ENCODE results near the gene ABHD17C.

Gene ABHD17C

GRCh38 chr15:80689716-80690115, 5.4 kb upstream of the ABHD17C start:
- DNase-seq (ENCODE audit: low spot score) = no peak

GRCh38 chr15:80691575-80691974, 3.5 kb upstream of the ABHD17C start:
- no peak for DNase-seq (ENCODE audit: low spot score)

GRCh38 chr15:80693682-80694610, 1.2 kb upstream of the ABHD17C start:
- peak; percentile 13 for DNase-seq (ENCODE audit: low spot score)

GRCh38 chr15:80694611-80695098, 455 bp upstream of the ABHD17C start:
- peak; percentile 15 for DNase-seq (ENCODE audit: low spot score)

- no peak for DNase-seq (ENCODE audit: low spot score)
These were observed 976 bp downstream of the ABHD17C start for GRCh38 chr15:80695911-80696661.

- no peak for DNase-seq (ENCODE audit: low spot score)
These were observed 2.1 kb downstream of the ABHD17C start for GRCh38 chr15:80697075-80697685.

- no peak for DNase-seq (ENCODE audit: low spot score)
These were observed 3.6 kb downstream of the ABHD17C start for GRCh38 chr15:80698676-80699075.

- no peak for DNase-seq (ENCODE audit: low spot score)
These were observed 4.9 kb downstream of the ABHD17C start for GRCh38 chr15:80699981-80700380.

GRCh38 chr15:80701676-80702311, 6.7 kb downstream of the ABHD17C start:
- DNase-seq (ENCODE audit: low spot score) = no peak

- no peak for DNase-seq (ENCODE audit: low spot score)
These were observed 8.0 kb downstream of the ABHD17C start for GRCh38 chr15:80703081-80703480.

- no peak for DNase-seq (ENCODE audit: low spot score)
These were observed 8.9 kb downstream of the ABHD17C start for GRCh38 chr15:80703965-80704364.

- DNase-seq (ENCODE audit: low spot score) = no peak
These were observed 11.1 kb downstream of the ABHD17C start for GRCh38 chr15:80706161-80706560.

GRCh38 chr15:80709542-80709941, 14.4 kb downstream of the ABHD17C start:
- no peak for DNase-seq (ENCODE audit: low spot score)

- no peak for DNase-seq (ENCODE audit: low spot score)
These were observed 15.8 kb downstream of the ABHD17C start for GRCh38 chr15:80710635-80711554.

- DNase-seq (ENCODE audit: low spot score) = no peak
These were observed 16.8 kb downstream of the ABHD17C start for GRCh38 chr15:80711886-80712285.

GRCh38 chr15:80712956-80713355, 17.8 kb downstream of the ABHD17C start:
- DNase-seq (ENCODE audit: low spot score) = no peak

- no peak for DNase-seq (ENCODE audit: low spot score)
These were observed 26.4 kb downstream of the ABHD17C start for GRCh38 chr15:80721476-80721875.

- DNase-seq (ENCODE audit: low spot score) = no peak
These were observed 27.7 kb downstream of the ABHD17C start for GRCh38 chr15:80722811-80723210.

- DNase-seq (ENCODE audit: low spot score) = no peak
These were observed 32.1 kb downstream of the ABHD17C start for GRCh38 chr15:80727196-80727595.

GRCh38 chr15:80727596-80727995, 32.5 kb downstream of the ABHD17C start:
- no peak for DNase-seq (ENCODE audit: low spot score)

- DNase-seq (ENCODE audit: low spot score) = no peak
These were observed 35.3 kb downstream of the ABHD17C start for GRCh38 chr15:80730387-80730786.
